Vagina (tissue), 2 donors: ENCODE data around the gene SERINC5. TPM values are rescaled to one million over a fixed set of nuclear protein-coding genes. Genes with fewer than 3 reads are reported as not detected.
"Not testable (repeated sequence)": the region's sequence is repeated elsewhere in the genome, so short reads cannot be mapped to it uniquely, and the experiment has no call there.

ENCODE experiments used
- DNase-seq, 2 donors: peaks; one replicate each; pipeline ENCODE4 v3.0.0-alpha.2; 2017; ENCODE audit errors: extremely low spot score in 2 of 2
- H3K27ac ChIP-seq: fragments of 200-600 bp; sonication (generic); one replicate; pipeline ENCODE4 v1.5.1; 2019
- H3K27me3 ChIP-seq: fragments of 200-600 bp; sonication (generic); one replicate; pipeline ENCODE4 v1.5.1; 2019
- H3K36me3 ChIP-seq, 2 donors: fragments of 200-600 bp; sonication (generic); one replicate each; pipeline ENCODE4 v1.5.1; 2017 to 2019
- H3K4me1 ChIP-seq: fragments of 200-600 bp; sonication (generic); one replicate; pipeline ENCODE4 v1.5.1; 2019
- H3K4me3 ChIP-seq, 2 donors: fragments of 200-600 bp; sonication (generic); 1 replicate in 1 of 2; 2 replicates in 1 of 2; pipeline ENCODE4 v1.5.1; 2016 to 2019
- H3K9me3 ChIP-seq: fragments of 200-600 bp; sonication (generic); one replicate; pipeline ENCODE4 v1.5.1; 2019
- POLR2A ChIP-seq, 2 donors: fragments of 450-650 bp; IDR thresholded peaks; one replicate each; pipeline ENCODE4 v1.6.1; 2017; ENCODE audit warnings: antibody characterized with exemption in 2 of 2, mild to moderate bottlenecking in 2 of 2, moderate library complexity in 2 of 2
- POLR2AphosphoS5 ChIP-seq, 2 donors: sonication (generic); formaldehyde crosslinking; IDR thresholded peaks; one replicate each; pipeline ENCODE4 v1.9.0; 2017; ENCODE audit warnings: antibody characterized with exemption in 2 of 2, mild to moderate bottlenecking in 2 of 2, low read depth in 1 of 2; ENCODE audit not compliant: insufficient read depth in 1 of 2
- intact Hi-C: fragments of 100-400 bp; cut with DNase I; formaldehyde crosslinking; loops from one replicate; pipeline ENCODE4 v1.15.1; 2023
- total RNA-seq: library from RNA; depleted of rRNA; stranded (reverse); fragments of >200 nt; gene quantifications from one replicate; pipeline ENCODE4 v1.2.3, GENCODE V29; 2016
- TF ChIP-seq, protein P1 (sequence below), 3 experiments: fragments of 450-650 bp in 2 of 3; fragments of 200-600 bp in 1 of 3; sonication (generic) in 1 of 3; IDR thresholded peaks; one replicate each; pipeline ENCODE4 v1.5.1; 2017 to 2019; ENCODE audit warnings: antibody characterized with exemption in 3 of 3, mild to moderate bottlenecking in 2 of 3, moderate library complexity in 2 of 3

The SERINC5 gene
- total RNA-seq, 1 donor from 2014 or later, result 35.6 TPM

DNA sequence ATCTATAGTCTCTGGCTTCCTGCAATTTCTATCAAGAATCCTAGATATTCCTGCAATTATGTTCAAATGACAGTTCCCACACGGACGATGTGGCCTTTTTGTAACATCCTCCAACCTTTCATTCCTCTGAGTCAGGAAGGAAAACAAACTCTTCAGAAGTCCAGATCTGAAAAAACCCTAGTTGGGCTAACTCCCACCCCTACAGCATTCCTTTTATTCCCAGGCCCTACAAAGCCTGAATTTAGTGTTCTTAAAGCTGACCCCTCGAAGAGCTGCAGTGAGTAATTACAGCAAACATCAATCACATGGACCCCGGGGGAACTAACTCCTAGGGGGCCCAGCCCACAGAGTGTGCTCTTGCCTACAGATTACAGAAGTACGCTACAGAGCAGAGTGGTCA is 99.7 kb downstream of the SERINC5 start:
- Histone ChIP-seq H3K27me3 (no peaks in the 10 kb centered on the region), H3K4me1 (no peaks in the 10 kb centered on the region), H3K4me3 (no peak overlapping the region), H3K36me3 (peaks cover 0 to 29% of the 10 kb centered on the region in 2 donors), H3K27ac (no peak overlapping the region), H3K9me3 (no peaks in the 10 kb centered on the region)
- intact Hi-C loops, result no loop called here
- TF ChIP-seq, protein P1, sequence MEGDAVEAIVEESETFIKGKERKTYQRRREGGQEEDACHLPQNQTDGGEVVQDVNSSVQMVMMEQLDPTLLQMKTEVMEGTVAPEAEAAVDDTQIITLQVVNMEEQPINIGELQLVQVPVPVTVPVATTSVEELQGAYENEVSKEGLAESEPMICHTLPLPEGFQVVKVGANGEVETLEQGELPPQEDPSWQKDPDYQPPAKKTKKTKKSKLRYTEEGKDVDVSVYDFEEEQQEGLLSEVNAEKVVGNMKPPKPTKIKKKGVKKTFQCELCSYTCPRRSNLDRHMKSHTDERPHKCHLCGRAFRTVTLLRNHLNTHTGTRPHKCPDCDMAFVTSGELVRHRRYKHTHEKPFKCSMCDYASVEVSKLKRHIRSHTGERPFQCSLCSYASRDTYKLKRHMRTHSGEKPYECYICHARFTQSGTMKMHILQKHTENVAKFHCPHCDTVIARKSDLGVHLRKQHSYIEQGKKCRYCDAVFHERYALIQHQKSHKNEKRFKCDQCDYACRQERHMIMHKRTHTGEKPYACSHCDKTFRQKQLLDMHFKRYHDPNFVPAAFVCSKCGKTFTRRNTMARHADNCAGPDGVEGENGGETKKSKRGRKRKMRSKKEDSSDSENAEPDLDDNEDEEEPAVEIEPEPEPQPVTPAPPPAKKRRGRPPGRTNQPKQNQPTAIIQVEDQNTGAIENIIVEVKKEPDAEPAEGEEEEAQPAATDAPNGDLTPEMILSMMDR (IDR thresholded peaks at IDR 0.05), result no peak
- no peak for TF ChIP-seq POLR2AphosphoS5 (IDR thresholded peaks at IDR 0.05; ENCODE audit: insufficient read depth in 1 of 2, low read depth in 1 of 2)
- no peak for TF ChIP-seq POLR2A (IDR thresholded peaks at IDR 0.05)
- no peak for DNase-seq

- no peak for DNase-seq
These were observed 101.1 kb downstream of the SERINC5 start for GRCh38 chr5:80154749-80155148.

GRCh38 chr5:80154289-80154688 is 101.6 kb downstream of the SERINC5 start:
- H3K27ac ChIP-seq, H3K4me3 ChIP-seq, H3K27me3 ChIP-seq, H3K9me3 ChIP-seq, H3K4me1 ChIP-seq, intact Hi-C loops, DNase-seq: not testable (repeated sequence)
- H3K36me3 ChIP-seq, result peaks cover 0 to 25% of the 10 kb centered on the region in 2 donors

More at GRCh38 chr5:80154749-80155148, 101.1 kb downstream of the SERINC5 start:
- Histone ChIP-seq H3K4me3 (no peak overlapping the region), H3K27ac (no peak overlapping the region), H3K9me3 (no peaks in the 10 kb centered on the region), H3K4me1 (no peaks in the 10 kb centered on the region), H3K27me3 (no peaks in the 10 kb centered on the region), H3K36me3 (peaks cover 0 to 26% of the 10 kb centered on the region in 2 donors)
- TF ChIP-seq POLR2AphosphoS5 (IDR thresholded peaks at IDR 0.05; ENCODE audit: insufficient read depth in 1 of 2, low read depth in 1 of 2) (no peak), POLR2A (IDR thresholded peaks at IDR 0.05) (no peak)
- TF ChIP-seq, protein P1 (IDR thresholded peaks at IDR 0.05), result no peak
- intact Hi-C loops, result no loop called here

DNA sequence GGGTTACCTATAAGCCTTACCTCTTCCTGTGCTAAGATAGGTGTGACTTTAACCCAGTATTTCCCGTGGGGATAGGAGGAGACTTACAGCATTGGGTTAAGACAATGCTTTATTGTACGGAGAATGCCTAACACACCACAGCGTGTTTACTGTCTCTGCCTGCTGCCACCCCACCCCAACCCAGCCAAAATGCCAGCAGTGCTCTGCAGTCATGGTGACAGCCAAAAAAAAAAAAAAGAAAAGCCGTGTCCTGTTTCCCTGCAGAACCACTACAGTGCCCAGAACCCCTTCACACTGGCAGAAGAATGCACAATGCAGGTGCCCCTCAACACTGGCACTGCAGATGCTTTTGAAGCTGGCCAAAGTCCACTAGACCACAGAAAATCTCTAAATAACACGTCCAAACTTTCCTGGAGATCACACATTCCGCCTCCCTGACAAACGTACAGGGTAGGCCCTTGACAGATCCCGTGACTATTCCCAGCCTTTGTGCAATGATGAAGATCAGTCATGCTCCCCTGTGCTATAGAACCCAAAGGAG is 102.2 kb downstream of the SERINC5 start:
- intact Hi-C loops, result no loop called here
- Histone ChIP-seq H3K4me1 (no peaks in the 10 kb centered on the region), H3K9me3 (no peaks in the 10 kb centered on the region), H3K36me3 (peaks cover 0 to 28% of the 10 kb centered on the region in 2 donors), H3K27ac (no peak overlapping the region), H3K4me3 (no peak overlapping the region), H3K27me3 (no peaks in the 10 kb centered on the region)
- no peak for DNase-seq
- TF ChIP-seq, protein P1 (IDR thresholded peaks at IDR 0.05), result no peak
- TF ChIP-seq POLR2AphosphoS5 (IDR thresholded peaks at IDR 0.05; ENCODE audit: insufficient read depth in 1 of 2, low read depth in 1 of 2) (no peak), POLR2A (IDR thresholded peaks at IDR 0.05) (no peak)

DNA sequence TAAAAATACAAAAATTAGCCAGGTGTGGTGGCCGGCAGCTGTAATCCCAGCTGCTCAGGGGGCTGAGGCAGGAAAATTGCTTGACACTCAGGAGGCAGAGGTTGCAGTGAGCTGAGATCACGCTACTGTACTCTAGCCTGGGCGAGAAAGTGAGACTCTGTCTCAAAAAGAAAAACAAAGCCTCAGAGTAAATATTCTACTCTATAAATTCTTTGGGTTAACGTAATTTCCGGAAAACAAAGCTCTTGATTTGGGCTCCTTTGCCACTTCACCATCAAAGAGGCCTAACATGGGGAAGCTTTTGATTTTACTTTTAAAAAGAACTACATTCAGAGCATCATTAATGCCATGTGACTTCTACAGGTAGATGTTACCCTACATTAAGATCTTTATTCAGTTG is 103.1 kb downstream of the SERINC5 start:
- intact Hi-C loops, result no loop called here
- H3K4me1 ChIP-seq, result no peaks in the 10 kb centered on the region

More for the DNA sequence above, 103.1 kb downstream of the SERINC5 start:
- TF ChIP-seq POLR2AphosphoS5 (IDR thresholded peaks at IDR 0.05; ENCODE audit: insufficient read depth in 1 of 2, low read depth in 1 of 2), result no peak
- no peak for TF ChIP-seq POLR2A (IDR thresholded peaks at IDR 0.05)
- TF ChIP-seq, protein P1 (IDR thresholded peaks at IDR 0.05), result no peak
- Histone ChIP-seq H3K9me3 (no peaks in the 10 kb centered on the region), H3K36me3 (peaks cover 0 to 20% of the 10 kb centered on the region in 2 donors), H3K27me3 (no peaks in the 10 kb centered on the region), H3K4me3 (no peak overlapping the region), H3K27ac (no peak overlapping the region)
- DNase-seq, result no peak
